Central memory CD8-positive, alpha-beta T cell (primary cell): ENCODE results near the gene DHRS7.

ENCODE experiments used
- ATAC-seq: fragments of 150-1000 bp; cut with Tn5 transposase; replicated peaks from 2 replicates; pipeline ENCODE4 v1.10.0; 2022; ENCODE audit warnings: mild to moderate bottlenecking, moderate FRiP score, moderate number of reproducible peaks; ENCODE audit not compliant: poor library complexity, severe bottlenecking; ENCODE audit errors: extremely low read depth
- DNase-seq, 2 donors: peaks; one replicate each; pipeline ENCODE4 v3.0.0; 2021; ENCODE audit warnings: low spot score in 2 of 2
- H3K27ac Mint-ChIP-seq: one replicate; pipeline ENCODE4 v1.8.0; 2022; ENCODE audit warnings: low read depth, mild to moderate bottlenecking, moderate library complexity, mixed read lengths
- H3K27me3 Mint-ChIP-seq: one replicate; pipeline ENCODE4 v1.8.0; 2022; ENCODE audit warnings: mixed read lengths
- H3K36me3 Mint-ChIP-seq: one replicate; pipeline ENCODE4 v1.8.0; 2022; ENCODE audit warnings: mild to moderate bottlenecking, moderate library complexity, mixed read lengths; ENCODE audit not compliant: insufficient read depth
- H3K4me1 Mint-ChIP-seq: one replicate; pipeline ENCODE4 v1.8.0; 2022; ENCODE audit warnings: mixed read lengths
- H3K4me3 Mint-ChIP-seq: one replicate; pipeline ENCODE4 v1.8.0; 2022; ENCODE audit warnings: mild to moderate bottlenecking, moderate library complexity, mixed read lengths
- H3K9me3 Mint-ChIP-seq: one replicate; pipeline ENCODE4 v1.8.0; 2022; ENCODE audit warnings: mixed read lengths

The DHRS7 gene

DNA sequence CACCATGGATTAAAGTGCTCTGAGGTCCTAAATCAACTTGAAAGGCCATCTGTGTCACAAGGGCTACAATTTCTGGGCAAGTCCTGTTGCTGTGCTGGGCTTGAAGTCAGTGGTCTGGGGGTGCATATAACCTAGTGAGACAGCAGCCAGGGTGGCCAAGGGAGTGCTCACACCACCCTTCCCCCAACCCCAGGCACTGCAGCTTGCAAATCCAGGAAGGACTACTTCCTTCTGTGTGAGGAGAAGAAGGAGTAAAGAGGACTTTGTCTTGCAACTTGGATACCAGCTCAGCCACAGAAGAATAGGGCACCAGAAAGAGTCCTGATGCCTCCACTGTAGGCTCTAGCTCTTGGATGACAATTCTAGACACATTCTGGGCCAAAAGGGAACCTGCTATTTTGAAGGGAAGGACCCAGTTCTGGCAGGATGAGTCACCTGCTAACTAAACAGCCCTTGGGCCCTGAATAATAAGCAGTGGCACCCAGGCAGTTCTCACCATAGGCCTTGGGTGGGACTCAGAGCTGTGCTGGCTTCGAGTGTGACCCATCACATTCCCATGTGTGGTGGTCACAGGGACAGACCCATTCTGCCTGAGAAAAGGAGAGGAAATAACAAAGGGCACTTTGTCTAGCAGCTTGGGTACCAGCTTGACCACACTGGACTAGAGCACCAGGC, 32.6 kb upstream of the DHRS7 start:
- DNase-seq, result no peak
- no peak overlapping the region for H3K27ac Mint-ChIP-seq
- no peak for ATAC-seq
- H3K4me1 Mint-ChIP-seq, result no peaks in the 10 kb centered on the region
- peaks cover 42% of the 10 kb centered on the region for H3K27me3 Mint-ChIP-seq
- peaks cover 16% of the 10 kb centered on the region for H3K9me3 Mint-ChIP-seq
- no peaks in the 10 kb centered on the region for H3K36me3 Mint-ChIP-seq
- H3K4me3 Mint-ChIP-seq, result no peak overlapping the region

DNA sequence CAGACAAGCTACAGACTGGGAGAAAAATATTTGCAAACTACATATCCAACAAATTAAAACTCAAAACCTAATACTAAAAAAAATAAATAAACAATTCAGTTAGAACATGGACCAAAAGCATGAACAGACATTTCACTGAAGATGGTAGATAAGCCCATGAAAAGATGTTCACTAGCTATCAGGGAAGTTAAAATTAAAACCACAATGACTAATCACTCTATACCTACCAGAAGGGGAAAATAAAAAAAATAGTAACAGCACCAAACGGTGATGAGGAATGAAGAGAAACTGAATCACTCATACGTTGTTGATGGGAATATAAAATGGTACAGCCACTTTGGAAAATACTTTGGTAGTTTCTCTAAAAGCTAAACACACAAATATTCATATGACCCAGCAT, 31.1 kb upstream of the DHRS7 start:
- H3K27me3 Mint-ChIP-seq, result peaks cover 46% of the 10 kb centered on the region
- no peak for ATAC-seq

DNA sequence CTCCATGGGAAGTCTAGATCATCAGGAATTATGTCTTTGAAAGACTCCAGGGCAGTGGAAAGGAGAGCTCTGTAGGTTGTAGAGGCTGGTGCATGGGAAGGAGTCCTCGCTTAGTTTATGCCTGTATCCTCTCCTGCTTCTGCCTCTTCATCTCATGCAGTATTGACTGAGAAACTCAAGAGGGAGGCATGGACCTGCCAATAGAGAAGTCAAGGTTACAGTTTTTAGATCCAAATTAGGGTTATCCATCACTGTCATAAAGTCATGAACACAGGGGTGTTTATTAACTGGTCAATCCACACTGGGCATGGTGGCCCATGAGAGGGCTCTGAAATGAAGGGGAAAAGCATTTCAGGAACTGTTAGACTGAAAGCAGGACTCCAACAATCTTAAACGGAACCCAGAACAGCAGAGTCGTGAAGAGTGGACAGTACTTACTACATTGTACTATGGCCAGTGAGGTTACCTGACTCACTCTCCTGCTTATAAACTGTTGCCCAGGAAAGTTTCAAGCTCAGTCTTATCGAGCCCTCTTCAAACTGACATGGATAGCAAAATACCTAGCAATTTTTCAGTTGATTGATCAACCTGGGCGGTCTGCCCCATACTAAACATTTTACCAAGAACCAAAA, 30.1 kb upstream of the DHRS7 start:
- no peaks in the 10 kb centered on the region for H3K4me1 Mint-ChIP-seq
- DNase-seq (no peak), ATAC-seq (no peak)
- H3K4me3 Mint-ChIP-seq, result no peak overlapping the region
- no peak overlapping the region for H3K27ac Mint-ChIP-seq
- H3K27me3 Mint-ChIP-seq, result peaks cover 44% of the 10 kb centered on the region
- peaks cover 16% of the 10 kb centered on the region for H3K9me3 Mint-ChIP-seq
- no peaks in the 10 kb centered on the region for H3K36me3 Mint-ChIP-seq

More for the DNA sequence above, 31.1 kb upstream of the DHRS7 start:
- H3K9me3 Mint-ChIP-seq, result peaks cover 16% of the 10 kb centered on the region
- no peak for DNase-seq
- no peak overlapping the region for H3K4me3 Mint-ChIP-seq
- H3K27ac Mint-ChIP-seq, result no peak overlapping the region
- no peaks in the 10 kb centered on the region for H3K36me3 Mint-ChIP-seq
- no peaks in the 10 kb centered on the region for H3K4me1 Mint-ChIP-seq

DNA sequence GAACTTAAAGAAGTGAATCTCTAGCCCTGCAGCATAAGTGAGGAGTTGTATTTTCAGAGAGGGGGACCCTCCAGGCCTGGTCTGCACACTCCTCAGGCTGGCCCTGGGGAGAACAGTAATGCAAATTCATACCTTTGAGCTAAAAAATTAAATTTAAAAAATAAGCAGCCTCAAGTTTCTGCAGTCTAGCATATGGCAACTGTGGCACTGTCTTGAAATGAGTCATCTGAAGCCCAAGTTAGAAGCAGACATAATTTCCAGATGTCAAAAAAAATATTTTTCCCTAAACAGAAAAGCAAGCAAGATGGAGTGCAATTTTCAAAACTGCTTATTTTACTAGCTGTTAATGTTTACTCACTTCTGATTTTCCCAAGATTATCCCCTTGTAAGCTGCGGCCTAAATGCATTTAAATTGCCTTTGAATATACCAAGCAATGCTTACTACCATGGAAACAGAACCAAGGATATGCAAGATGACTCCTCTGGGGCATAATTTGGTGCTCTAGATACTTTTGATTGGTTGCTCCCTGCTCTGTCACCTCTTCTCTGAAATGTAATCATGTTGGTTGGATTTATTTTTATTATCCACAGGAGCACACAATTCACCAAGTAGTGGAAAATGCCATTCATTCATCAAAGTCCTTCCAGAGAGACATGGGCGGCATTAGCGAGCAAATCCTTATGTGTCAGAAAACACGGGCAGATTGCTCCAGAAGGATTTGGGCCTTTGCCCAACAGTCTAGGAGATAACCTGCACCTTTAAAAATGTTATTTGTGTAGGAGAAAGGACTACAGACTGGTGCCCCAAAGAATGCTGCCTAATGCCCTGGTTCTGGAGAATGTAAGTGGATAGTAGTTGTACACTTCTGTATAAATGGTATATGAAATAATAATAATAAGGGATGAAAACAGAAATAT, 25.0 kb upstream of the DHRS7 start:
- DNase-seq, result no peak
- no peak for ATAC-seq
- no peaks in the 10 kb centered on the region for H3K4me1 Mint-ChIP-seq
- H3K36me3 Mint-ChIP-seq, result no peaks in the 10 kb centered on the region
- no peak overlapping the region for H3K4me3 Mint-ChIP-seq
- peaks cover 19% of the 10 kb centered on the region for H3K27me3 Mint-ChIP-seq
- H3K9me3 Mint-ChIP-seq, result no peaks in the 10 kb centered on the region
- no peak overlapping the region for H3K27ac Mint-ChIP-seq

DNA sequence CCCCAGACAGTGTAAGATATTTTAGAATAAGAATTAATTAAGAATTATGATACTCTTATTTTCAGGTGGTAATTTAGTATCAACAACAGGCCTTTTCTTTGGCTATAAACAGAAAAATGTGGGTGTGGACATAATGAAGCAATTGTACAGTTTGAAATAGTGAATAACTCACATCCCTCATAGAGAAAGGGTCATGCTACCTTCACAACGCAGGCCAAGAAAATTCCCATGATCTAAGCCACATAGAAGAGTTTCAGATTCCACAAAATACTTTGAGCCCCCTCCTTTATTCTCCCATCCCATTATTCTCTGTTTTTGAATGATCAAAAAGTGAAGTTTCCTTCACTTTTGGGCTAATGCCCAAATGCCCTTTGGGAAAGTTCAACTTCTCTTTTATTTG, 23.5 kb upstream of the DHRS7 start:
- H3K4me1 Mint-ChIP-seq, result peaks cover 5% of the 10 kb centered on the region
- no peaks in the 10 kb centered on the region for H3K36me3 Mint-ChIP-seq
- no peaks in the 10 kb centered on the region for H3K9me3 Mint-ChIP-seq
- H3K27ac Mint-ChIP-seq, result no peak overlapping the region
- H3K4me3 Mint-ChIP-seq, result no peak overlapping the region
- ATAC-seq (no peak), DNase-seq (no peak)
- peaks cover 14% of the 10 kb centered on the region for H3K27me3 Mint-ChIP-seq

DNA sequence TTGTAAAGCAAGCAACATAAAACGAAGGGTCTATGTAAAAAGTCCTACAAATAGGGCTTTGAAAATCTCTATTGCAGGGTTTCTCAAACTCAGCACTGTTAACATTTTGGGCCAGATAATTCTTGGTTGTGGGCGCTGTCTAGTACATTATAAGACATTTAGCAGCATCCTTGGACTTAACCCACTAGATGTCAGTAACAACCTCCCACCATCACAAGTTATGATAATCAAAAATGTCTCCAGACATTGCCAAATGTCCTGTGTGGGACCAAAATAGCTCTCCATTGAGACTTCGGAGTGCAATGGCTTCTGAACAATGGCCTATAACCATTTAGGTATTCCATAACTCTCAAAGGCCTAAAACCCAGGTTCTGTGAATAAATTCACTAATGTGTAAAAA, 22.9 kb upstream of the DHRS7 start:
- Mint-ChIP-seq H3K27me3 (peaks cover 8% of the 10 kb centered on the region), H3K9me3 (no peaks in the 10 kb centered on the region), H3K36me3 (no peaks in the 10 kb centered on the region), H3K27ac (no peak overlapping the region), H3K4me3 (no peak overlapping the region), H3K4me1 (peaks cover 10% of the 10 kb centered on the region)
- ATAC-seq (no peak), DNase-seq (no peak)

DNA sequence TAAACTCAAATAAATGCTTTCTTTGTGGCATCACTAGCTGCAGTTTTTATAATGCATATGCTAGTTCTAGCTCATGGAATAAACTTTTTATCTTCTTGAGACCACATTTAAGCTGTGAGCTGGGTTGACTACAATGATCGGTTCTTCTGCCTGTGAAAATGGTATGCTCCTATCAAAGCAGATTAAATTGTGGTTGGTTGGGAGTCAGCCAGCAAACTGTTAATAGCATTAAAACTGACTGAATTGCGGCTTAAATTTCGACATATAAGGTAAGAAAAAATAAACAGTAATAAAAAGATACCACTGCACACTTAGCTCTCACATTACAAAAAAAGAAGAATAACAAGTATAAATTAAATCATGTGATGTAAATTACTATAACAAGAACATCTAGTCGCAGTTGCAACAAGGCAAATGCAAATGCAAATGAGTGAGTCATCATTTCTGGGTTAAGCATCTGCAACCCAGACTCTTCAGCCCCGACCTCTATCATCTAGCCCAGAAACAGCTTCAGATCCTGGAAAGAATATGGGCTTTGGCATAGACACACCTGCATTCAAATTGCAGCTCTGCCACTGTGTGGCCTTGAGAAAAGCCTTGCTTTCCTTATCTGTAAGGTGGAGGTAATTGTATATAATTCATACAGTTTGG, 19.8 kb upstream of the DHRS7 start:
- peak overlapping the region; percentile 88 for H3K27ac Mint-ChIP-seq
- peaks cover 15% of the 10 kb centered on the region for H3K4me1 Mint-ChIP-seq
- H3K27me3 Mint-ChIP-seq, result no peaks in the 10 kb centered on the region
- no peaks in the 10 kb centered on the region for H3K9me3 Mint-ChIP-seq
- DNase-seq, result no peak
- ATAC-seq, result no peak
- H3K4me3 Mint-ChIP-seq, result no peak overlapping the region
- H3K36me3 Mint-ChIP-seq, result no peaks in the 10 kb centered on the region

DNA sequence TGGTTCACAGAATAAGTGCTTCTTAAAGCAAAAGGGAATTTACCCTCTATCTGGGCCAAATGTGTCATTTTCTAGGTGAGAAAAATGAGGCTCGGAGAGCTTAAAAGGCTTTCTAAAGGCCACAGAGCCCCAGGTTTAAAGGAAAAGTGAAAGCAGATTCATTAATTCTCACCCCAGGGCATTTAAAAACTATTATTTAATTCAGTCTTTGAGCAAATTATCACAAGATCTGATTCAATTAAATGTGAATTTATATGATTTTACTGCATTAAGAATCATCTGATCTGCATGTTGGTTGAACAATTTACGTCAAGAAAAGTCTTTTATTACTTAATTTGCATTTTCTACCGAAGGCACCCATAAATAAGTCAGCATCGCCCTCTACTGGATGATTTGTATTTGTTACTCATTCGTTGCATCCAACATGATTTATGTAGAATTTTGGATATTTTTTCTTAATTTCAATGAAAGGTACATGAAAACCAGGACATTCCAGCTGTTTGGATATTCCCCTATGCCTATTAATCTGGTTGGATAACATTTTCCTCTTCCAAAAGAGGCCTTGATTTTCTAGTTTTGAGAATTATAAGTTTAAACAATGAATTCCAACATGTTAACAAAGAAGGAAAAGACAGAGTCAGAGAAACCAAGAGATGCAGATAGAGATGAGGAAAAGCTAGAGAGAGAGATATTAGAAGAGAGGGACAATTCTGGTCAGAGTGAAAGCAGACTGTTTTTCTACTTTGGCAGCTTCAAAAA, 19.1 kb upstream of the DHRS7 start:
- DNase-seq (peak in 1 of 2 donors; percentile 23), ATAC-seq (peak; percentile 89)
- no peaks in the 10 kb centered on the region for H3K9me3 Mint-ChIP-seq
- peak overlapping the region; percentile 88 for H3K27ac Mint-ChIP-seq
- no peaks in the 10 kb centered on the region for H3K27me3 Mint-ChIP-seq
- no peaks in the 10 kb centered on the region for H3K36me3 Mint-ChIP-seq
- peak overlapping the region; percentile 73 for H3K4me3 Mint-ChIP-seq
- peaks cover 15% of the 10 kb centered on the region for H3K4me1 Mint-ChIP-seq

DNA sequence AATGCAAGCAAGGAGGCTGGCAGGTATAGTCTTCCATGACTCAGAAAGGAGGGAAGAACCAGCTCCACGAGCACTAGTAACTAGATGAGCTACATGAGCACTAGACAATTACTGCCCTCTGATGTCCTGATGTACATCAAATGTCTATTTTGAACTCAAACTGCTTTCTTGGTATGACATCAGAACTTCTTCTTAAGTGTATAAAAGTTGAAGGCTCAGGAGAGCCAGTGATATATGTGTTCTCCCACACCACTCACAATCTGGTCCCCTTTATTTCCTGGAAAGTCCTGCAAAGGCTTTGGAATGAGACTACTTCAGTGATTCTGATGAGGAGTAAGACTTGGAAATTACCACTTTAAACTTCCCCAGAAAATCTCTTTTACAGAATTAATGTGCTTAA, 18.5 kb upstream of the DHRS7 start:
- H3K4me1 Mint-ChIP-seq, result peaks cover 15% of the 10 kb centered on the region
- no peaks in the 10 kb centered on the region for H3K36me3 Mint-ChIP-seq
- H3K9me3 Mint-ChIP-seq, result no peaks in the 10 kb centered on the region
- H3K27me3 Mint-ChIP-seq, result no peaks in the 10 kb centered on the region
- peak overlapping the region; percentile 73 for H3K4me3 Mint-ChIP-seq
- peak; percentile 50 for ATAC-seq
- peak overlapping the region; percentile 88 for H3K27ac Mint-ChIP-seq
- DNase-seq, result no peak

DNA sequence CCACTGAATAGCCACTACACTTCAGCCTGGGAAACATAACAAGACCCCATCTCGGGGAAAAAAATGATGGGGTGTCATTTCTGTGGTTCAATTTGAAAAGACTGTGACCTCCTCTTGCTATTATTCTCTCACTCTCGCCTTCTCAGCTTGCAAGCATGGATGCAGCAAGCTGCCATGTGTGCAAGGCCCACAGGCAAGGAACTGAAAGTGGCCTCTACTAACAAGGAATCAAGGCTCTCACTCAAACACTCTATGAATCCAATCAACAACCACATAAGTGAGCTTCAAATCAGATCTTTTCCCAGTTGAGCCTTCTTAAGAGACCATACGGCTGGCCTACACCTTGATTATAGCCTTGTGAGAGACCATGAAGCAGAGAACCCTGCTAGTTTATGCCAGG, 17.9 kb upstream of the DHRS7 start:
- H3K27me3 Mint-ChIP-seq, result no peaks in the 10 kb centered on the region
- no peaks in the 10 kb centered on the region for H3K9me3 Mint-ChIP-seq
- DNase-seq, result no peak
- peaks cover 15% of the 10 kb centered on the region for H3K4me1 Mint-ChIP-seq
- H3K4me3 Mint-ChIP-seq, result no peak overlapping the region
- no peak for ATAC-seq
- no peaks in the 10 kb centered on the region for H3K36me3 Mint-ChIP-seq
- peak overlapping the region; percentile 11 for H3K27ac Mint-ChIP-seq

DNA sequence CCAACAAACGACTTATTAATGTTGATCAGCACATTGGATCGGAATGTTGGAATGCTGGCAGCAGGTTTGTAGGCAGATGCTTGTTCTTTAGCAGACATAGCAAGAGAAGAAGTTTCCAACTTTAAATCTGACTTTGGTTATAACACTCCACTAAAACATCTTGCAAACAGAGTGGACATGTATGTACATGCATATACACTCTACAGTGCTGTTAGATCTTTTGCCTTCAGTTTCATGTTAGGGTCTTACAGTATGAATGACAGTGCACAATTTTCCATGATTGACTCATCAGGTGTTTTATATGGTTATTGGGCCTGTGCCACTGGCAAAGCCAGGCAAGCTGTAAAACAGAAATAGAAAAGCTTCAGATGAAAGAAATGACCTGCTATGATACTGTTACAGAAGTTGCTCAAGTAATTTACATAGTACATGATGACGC, 14.3 kb upstream of the DHRS7 start:
- H3K27ac Mint-ChIP-seq, result no peak overlapping the region
- H3K4me3 Mint-ChIP-seq, result no peak overlapping the region
- no peaks in the 10 kb centered on the region for H3K36me3 Mint-ChIP-seq
- peaks cover 15% of the 10 kb centered on the region for H3K4me1 Mint-ChIP-seq
- no peak for ATAC-seq
- DNase-seq, result no peak
- no peaks in the 10 kb centered on the region for H3K9me3 Mint-ChIP-seq
- no peaks in the 10 kb centered on the region for H3K27me3 Mint-ChIP-seq

DNA sequence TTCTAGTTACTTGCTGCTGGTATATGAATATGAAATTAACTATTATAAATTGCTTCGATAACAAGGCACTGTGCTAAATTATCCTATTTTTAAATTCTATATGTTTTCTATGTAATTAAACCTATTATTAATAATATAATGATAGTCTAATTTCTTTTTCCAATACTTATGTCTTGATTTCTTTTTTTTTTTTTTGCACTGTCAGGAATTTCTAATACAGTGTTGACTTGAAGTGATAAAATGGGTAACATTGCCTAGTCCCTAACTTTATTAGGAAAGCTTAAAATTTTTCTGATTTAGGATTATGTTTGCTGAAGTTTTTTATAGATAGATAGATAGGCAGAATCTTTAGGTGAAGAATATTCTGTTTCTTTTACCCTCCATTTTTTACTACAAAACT, 13.6 kb upstream of the DHRS7 start:
- no peak overlapping the region for H3K27ac Mint-ChIP-seq
- peaks cover 12% of the 10 kb centered on the region for H3K4me1 Mint-ChIP-seq
- ATAC-seq, result no peak
- H3K36me3 Mint-ChIP-seq, result no peaks in the 10 kb centered on the region
- DNase-seq, result no peak
- no peak overlapping the region for H3K4me3 Mint-ChIP-seq
- no peaks in the 10 kb centered on the region for H3K27me3 Mint-ChIP-seq
- no peaks in the 10 kb centered on the region for H3K9me3 Mint-ChIP-seq
